ENCODE measurements around the gene FNDC3B.

FNDC3B gene

DNA sequence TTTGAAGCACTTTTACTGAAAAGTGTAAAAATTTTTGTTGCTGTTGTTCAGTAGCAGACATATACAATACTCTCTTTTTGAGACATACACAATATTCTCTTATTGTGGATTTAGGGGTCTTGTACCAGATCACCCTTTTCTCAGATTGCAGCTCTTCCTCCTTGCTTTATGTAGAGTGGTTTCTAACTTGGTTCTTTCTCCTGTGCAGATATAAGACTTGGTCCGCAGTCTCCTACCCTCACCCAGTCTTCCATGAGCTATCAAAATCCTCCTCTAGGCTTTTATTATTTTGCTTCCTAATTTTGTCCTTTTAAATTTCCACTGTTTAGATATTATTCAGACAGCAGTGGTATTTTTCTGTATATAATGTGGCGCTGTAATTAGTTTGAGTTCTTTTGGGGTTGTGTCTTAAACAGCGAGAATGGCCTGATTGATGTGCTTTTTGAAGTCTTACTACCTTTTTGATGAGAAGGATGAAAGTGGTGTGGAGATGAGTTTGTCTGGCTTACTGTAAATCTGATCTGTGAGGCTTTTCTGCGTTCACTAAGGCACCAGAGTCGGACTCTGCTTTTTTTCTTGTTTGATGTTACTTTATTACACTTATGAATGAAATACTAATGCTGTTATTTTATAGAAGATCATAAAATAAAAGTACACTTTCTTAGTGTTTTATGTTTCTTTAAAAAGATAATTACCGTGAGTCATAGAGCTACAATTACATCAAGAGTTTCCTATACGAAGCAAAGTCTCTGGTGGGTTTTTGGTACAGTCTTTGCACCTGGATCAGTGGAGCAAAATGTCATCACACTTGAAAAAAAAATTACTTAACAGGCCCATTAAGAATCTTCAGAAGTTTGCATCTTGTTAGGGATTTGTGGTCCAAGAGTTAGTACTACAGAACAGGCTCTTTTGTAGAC, 27.8 kb downstream of the FNDC3B start:
- TF ChIP-seq, protein P1, sequence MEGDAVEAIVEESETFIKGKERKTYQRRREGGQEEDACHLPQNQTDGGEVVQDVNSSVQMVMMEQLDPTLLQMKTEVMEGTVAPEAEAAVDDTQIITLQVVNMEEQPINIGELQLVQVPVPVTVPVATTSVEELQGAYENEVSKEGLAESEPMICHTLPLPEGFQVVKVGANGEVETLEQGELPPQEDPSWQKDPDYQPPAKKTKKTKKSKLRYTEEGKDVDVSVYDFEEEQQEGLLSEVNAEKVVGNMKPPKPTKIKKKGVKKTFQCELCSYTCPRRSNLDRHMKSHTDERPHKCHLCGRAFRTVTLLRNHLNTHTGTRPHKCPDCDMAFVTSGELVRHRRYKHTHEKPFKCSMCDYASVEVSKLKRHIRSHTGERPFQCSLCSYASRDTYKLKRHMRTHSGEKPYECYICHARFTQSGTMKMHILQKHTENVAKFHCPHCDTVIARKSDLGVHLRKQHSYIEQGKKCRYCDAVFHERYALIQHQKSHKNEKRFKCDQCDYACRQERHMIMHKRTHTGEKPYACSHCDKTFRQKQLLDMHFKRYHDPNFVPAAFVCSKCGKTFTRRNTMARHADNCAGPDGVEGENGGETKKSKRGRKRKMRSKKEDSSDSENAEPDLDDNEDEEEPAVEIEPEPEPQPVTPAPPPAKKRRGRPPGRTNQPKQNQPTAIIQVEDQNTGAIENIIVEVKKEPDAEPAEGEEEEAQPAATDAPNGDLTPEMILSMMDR (IDR thresholded peaks at IDR 0.05; ENCODE audit: insufficient read depth, low read depth, low read length, missing control alignments): no peak
- H3K4me3 ChIP-seq (ENCODE audit: low read depth, low read length): no peak overlapping the region
- no peak for DNase-seq (ENCODE audit: low read depth)

DNA sequence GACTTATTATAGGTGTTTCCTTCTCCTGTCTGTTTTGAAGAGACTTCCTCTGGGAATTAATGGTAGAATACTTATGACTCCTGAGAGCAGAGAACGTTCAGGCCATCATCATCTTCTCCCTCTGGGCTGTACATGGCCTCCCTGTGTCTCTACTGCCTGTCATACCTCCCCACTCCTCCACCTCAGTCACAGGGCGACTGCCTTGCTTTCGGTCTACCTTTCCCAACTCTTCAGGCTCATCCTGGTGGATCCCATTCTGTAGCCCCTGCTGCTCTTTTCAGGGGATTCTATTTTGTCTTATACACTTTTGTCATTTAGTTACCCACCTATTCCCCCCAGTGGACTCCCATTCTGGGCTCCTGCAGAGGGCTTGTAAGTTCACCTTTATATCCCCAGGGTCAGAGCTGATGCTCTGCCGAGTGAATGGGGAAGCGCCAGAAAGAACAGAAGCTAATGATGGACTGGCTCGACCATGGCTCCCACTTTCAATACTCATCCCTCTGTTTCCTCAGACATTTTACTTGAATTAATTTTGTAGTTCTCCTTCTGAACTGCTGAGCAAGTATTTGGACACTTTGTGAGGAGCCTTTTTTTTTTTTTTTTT, 28.6 kb downstream of the FNDC3B start:
- TF ChIP-seq, protein P1 (IDR thresholded peaks at IDR 0.05; ENCODE audit: insufficient read depth, low read depth, low read length, missing control alignments): no peak
- DNase-seq (ENCODE audit: low read depth): no peak
- no peak overlapping the region for H3K4me3 ChIP-seq (ENCODE audit: low read depth, low read length)

DNA sequence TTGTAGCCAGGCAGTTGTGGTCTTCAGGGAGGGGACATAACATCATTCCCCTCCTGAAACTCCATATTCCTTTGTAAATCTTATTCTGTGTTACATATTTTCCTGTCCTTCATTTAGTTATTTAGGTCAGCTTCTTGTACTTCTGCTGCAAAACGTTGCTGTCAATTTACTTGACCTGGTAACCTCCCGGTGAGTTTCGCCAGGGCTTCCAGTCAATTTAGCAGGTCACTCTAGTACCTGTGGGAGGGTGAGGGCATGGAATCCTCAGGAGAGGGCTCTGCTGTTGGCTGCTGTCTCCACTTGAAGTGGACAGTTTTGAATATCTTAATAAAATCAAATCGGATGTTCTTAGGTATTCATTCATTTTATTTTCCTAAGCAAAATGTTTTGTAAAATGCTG, 29.6 kb downstream of the FNDC3B start:
- no peak overlapping the region for H3K4me3 ChIP-seq (ENCODE audit: low read depth, low read length)
- DNase-seq (ENCODE audit: low read depth): no peak
- TF ChIP-seq, protein P1 (IDR thresholded peaks at IDR 0.05; ENCODE audit: insufficient read depth, low read depth, low read length, missing control alignments): no peak

DNA sequence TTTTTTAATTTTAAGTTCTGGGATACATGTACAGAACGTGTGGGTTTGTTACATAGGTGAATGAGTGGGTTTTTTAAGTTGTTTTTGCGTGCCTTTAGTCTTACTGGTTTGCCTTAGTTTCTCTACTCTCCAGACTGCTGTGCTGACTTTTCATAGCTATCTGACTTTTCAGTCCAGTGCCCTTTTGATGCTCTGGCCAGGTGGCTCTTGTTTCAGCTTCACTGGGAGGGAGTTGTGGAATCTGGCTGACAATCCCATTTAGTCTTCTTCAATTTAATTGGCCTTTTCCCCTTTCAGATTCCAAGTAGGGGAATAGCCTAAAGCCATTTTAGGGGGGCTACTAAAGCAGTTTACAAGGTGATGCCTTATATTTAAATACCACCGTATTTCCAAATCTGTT, 30.1 kb downstream of the FNDC3B start:
- TF ChIP-seq, protein P1 (IDR thresholded peaks at IDR 0.05; ENCODE audit: insufficient read depth, low read depth, low read length, missing control alignments): no peak
- H3K4me3 ChIP-seq (ENCODE audit: low read depth, low read length): no peak overlapping the region
- DNase-seq (ENCODE audit: low read depth): no peak

DNA sequence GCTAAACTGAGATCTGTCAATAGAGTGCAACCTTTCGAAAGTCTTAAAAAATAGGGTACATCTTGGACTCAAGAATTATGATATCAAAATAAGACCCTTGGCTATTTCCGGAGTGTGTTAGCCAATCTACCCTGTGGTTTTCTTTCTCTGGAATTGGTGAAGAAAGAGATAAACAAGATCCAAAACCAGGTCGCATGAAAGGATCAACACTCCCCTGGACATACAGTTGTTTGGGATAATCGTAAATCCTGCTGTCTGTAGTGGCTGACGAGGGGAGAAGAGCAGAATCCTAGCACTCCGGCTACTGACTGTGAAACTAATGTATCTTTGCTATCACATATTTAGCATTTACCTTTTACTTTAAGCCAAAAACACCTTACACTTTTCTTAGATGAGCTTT, 30.9 kb downstream of the FNDC3B start:
- no peak for DNase-seq (ENCODE audit: low read depth)
- TF ChIP-seq, protein P1 (IDR thresholded peaks at IDR 0.05; ENCODE audit: insufficient read depth, low read depth, low read length, missing control alignments): no peak
- no peak overlapping the region for H3K4me3 ChIP-seq (ENCODE audit: low read depth, low read length)

DNA sequence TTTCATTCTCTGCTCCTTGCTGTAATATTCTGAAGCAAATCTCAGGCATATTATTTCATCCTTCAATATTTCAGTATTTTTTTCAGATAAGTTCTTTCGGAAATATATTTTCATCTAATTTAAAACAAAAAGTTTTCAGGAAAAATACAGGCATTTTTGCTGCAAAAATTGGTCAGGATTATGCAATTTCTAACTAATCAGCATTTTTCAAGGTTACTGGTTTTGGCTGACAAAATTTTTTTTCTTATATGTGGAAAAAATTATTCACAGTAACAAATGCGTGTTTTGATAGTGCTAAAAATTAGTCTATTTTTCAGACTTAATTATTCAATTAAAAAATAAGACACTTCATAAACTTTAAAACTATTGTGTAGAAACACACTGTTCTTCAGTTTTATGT, 31.4 kb downstream of the FNDC3B start:
- no peak for DNase-seq (ENCODE audit: low read depth)
- TF ChIP-seq, protein P1 (IDR thresholded peaks at IDR 0.05; ENCODE audit: insufficient read depth, low read depth, low read length, missing control alignments): no peak
- H3K4me3 ChIP-seq (ENCODE audit: low read depth, low read length): no peak overlapping the region
